Adrenal gland (tissue), 5 donors: ENCODE measurements around the gene RNASE7.

Experiments used
- CTCF ChIP-seq, 6 experiments: fragments of 450-650 bp in 4 of 6; fragments of 200-600 bp in 2 of 6; sonication (generic) in 1 of 6; IDR thresholded peaks; 1 replicate in 5 of 6; 2 replicates in 1 of 6; pipeline versions ENCODE4 v1.5.1 to v1.8.0; 2016 to 2021; ENCODE audit warnings: antibody characterized with exemption in 6 of 6, mild to moderate bottlenecking in 2 of 6, moderate library complexity in 1 of 6
- POLR2A ChIP-seq, 2 donors: fragments of 450-650 bp; IDR thresholded peaks; one replicate each; pipeline ENCODE4 v1.6.1; 2017; ENCODE audit warnings: antibody characterized with exemption in 2 of 2, mild to moderate bottlenecking in 2 of 2, moderate library complexity in 1 of 2
- donor health status: DM: no; HTN: no; CAD: no.

- TF ChIP-seq CTCF (IDR thresholded peaks at IDR 0.05) (no peak), POLR2A (IDR thresholded peaks at IDR 0.05) (no peak)
These were observed 36.1 kb downstream of the RNASE7 start for GRCh38 chr14:21078287-21078686.
